GM06990 (cell line): ENCODE data around the gene MIEF1.

Source experiments
- DNase-seq: peaks from one replicate; pipeline ENCODE4 v3.0.0-alpha.2; 2011; ENCODE audit not compliant: insufficient read length; ENCODE audit errors: extremely low read depth
- H3K27me3 ChIP-seq: replicated peaks from 2 replicates; pipeline ENCODE4 v1.6.0; 2011; ENCODE audit warnings: low read length; ENCODE audit not compliant: control insufficient read depth, insufficient read depth
- H3K36me3 ChIP-seq: 2 replicates; pipeline ENCODE4 v1.5.1; 2011; ENCODE audit warnings: low read length; ENCODE audit not compliant: control insufficient read depth, insufficient read depth
- H3K4me3 ChIP-seq: replicated peaks from 2 replicates; pipeline ENCODE4 v1.5.1; 2011; ENCODE audit warnings: low read depth, mild to moderate bottlenecking, control low read depth, low read length
- TF ChIP-seq, protein P1 (sequence below): IDR thresholded peaks from 2 replicates; pipeline ENCODE4 v1.5.1; 2011; ENCODE audit warnings: low read length, control low read depth, mild to moderate bottlenecking, inconsistent platforms; ENCODE audit not compliant: insufficient read depth, poor library complexity, severe bottlenecking

The MIEF1 gene

DNA sequence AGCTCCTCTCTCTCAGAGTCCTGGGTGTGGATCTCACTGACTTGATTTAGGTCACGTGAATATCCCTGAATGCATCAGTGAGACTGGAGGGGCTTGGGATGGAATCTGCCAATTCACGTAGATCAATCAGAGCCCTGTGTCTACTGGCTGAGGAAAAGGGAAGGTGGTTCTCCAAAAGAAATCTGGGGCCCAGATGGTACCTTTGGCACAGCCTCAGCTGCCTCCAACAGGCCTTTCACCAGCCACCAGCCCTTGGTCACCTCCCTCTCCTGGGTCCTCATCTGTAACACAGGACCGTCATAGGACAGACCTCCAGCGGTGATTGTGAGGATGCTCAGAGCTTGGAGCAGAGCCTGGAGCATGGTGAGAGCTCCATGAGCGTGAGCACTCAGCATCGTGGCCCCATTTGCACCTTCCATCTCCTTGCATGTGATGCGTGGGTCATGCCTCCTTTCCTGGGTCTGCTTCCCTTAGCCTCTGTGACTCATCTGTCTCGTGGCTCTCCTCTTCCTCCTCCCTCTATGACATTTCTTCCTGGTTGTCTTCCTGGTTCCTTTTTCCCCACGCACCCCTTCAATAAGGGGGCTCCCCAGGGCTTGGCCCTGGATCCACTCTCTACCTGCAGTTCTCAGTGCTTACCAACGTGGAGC is 7.5 kb upstream of the MIEF1 start:
- no peak for DNase-seq
- Histone ChIP-seq H3K4me3 (no peak overlapping the region), H3K36me3 (peaks cover 13% of the 10 kb centered on the region), H3K27me3 (no peaks in the 10 kb centered on the region)
- TF ChIP-seq, protein P1, sequence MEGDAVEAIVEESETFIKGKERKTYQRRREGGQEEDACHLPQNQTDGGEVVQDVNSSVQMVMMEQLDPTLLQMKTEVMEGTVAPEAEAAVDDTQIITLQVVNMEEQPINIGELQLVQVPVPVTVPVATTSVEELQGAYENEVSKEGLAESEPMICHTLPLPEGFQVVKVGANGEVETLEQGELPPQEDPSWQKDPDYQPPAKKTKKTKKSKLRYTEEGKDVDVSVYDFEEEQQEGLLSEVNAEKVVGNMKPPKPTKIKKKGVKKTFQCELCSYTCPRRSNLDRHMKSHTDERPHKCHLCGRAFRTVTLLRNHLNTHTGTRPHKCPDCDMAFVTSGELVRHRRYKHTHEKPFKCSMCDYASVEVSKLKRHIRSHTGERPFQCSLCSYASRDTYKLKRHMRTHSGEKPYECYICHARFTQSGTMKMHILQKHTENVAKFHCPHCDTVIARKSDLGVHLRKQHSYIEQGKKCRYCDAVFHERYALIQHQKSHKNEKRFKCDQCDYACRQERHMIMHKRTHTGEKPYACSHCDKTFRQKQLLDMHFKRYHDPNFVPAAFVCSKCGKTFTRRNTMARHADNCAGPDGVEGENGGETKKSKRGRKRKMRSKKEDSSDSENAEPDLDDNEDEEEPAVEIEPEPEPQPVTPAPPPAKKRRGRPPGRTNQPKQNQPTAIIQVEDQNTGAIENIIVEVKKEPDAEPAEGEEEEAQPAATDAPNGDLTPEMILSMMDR: no peak

DNA sequence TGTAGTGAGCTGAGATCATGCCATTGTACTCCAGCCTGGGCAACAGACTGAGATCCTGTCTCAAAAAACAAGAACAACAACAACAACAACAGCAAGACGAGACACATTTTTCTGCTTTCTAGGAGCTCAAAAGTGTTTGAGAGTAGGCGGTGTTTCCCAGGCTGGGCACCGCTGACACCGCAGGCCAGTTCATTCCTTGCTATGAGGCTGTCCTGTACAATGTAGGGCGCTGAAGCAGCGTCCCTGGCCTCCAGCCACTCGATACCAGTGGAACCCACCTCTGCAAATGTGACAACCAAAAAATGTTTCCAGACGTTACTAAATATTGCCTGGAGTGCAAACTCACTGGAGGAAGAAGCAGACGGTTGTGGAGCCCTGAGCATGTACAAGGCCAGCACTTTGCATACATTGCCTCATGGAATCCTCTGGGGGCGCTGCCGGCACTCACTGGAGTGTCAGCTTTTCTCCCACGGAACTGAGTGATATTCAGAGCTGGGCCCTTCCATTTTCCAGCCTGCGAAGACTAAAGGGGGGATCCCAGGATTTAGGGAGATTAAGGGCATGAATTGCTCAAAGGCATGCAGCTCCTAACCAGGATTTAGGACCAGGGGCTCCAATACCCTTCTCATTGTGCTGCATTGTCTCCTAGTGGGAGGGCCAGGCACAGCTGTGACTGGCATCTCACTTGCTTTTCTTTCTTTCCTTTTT is 5.8 kb upstream of the MIEF1 start:
- TF ChIP-seq, protein P1: peak; percentile 90
- H3K36me3 ChIP-seq: peaks cover 6% of the 10 kb centered on the region
- DNase-seq: no peak
- no peaks in the 10 kb centered on the region for H3K27me3 ChIP-seq
- no peak overlapping the region for H3K4me3 ChIP-seq

DNA sequence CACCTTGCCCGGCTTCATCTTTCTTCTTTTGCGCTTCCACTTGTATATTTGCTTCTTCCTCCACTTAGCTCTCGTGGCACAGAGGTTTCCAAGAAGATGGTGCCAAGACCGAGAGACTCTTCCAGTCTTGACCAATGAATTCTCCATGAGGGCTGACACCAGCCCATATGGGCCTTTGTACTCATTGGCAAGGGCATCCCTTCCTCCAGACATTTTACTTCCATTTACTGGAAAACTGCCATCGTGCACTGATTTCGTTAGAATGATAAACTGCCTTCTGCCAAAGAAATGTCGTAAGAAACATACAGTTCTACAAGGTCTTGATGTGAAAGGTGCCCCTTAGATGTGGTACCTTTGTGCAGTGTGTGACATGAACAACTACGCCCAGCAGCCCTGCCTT is 4.7 kb upstream of the MIEF1 start:
- Histone ChIP-seq H3K27me3 (no peaks in the 10 kb centered on the region), H3K36me3 (no peaks in the 10 kb centered on the region), H3K4me3 (no peak overlapping the region)
- TF ChIP-seq, protein P1: no peak
- no peak for DNase-seq

DNA sequence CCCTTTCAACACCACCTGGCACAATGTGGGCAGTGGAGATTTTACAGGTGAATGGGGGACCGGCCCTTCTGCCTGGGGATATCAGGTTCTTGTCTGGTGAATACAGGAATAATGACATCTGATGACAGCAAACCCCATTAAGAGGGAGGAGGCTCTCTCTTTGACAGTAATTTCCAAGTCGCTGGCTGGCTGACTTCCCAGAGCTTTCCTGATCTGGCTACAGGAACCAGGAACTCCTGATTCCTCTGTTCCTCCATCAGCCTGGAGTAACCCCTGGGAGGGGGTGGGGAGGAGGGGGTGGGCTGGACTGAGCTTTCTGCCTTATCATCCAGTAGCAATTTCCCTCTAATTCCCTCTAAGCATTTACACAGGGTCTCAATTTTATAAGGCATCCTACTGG is 3.7 kb upstream of the MIEF1 start:
- no peaks in the 10 kb centered on the region for H3K27me3 ChIP-seq
- TF ChIP-seq, protein P1: no peak
- no peaks in the 10 kb centered on the region for H3K36me3 ChIP-seq
- no peak overlapping the region for H3K4me3 ChIP-seq
- no peak for DNase-seq

DNA sequence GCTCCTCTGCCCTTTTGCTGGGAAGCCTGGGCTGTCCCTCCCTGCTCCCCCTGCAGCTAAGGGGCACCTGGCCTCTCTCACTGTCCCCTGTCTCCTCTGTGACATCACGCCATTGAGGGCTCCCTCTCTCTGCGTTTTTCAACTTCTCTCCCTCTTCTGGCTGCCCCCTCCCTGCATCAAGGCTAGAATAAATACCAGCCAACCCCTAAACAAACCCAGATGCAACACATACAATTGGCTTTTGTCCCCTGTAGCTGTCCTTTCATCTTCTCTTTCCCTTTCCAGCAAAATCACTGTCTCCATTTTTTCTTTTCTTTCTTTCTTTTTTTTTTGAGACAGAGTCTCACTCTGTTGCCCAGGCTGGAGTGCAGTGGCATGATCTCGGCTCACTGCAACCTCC is 3.3 kb upstream of the MIEF1 start:
- no peak for DNase-seq
- Histone ChIP-seq H3K4me3 (no peak overlapping the region), H3K36me3 (no peaks in the 10 kb centered on the region), H3K27me3 (no peaks in the 10 kb centered on the region)
- TF ChIP-seq, protein P1: no peak
